Motor neuron (in vitro differentiated cells): ENCODE results near the gene KIFC1. TPM values are rescaled to one million over a fixed set of nuclear protein-coding genes. Genes with fewer than 3 reads are reported as not detected.
A peak's percentile ranks its signal among the peaks of the same experiment; 100 is the strongest.

ENCODE experiments used
- ATAC-seq, 8 experiments: fragments of 200-7000 bp; cut with Tn5 transposase; replicated peaks in 6 of 8; 2 replicates each; pipeline ENCODE4 v1.8.0; 2021; ENCODE audit warnings: mild to moderate bottlenecking in 8 of 8, moderate library complexity in 8 of 8
- H3K27ac ChIP-seq, 2 donors: fragments of 250-450 bp; sonication (Bioruptor Pico); 2 replicates each; pipeline ENCODE4 v1.9.0; 2021; ENCODE audit warnings: antibody characterized with exemption in 2 of 2, mild to moderate bottlenecking in 2 of 2, moderate library complexity in 1 of 2
- H3K4me1 ChIP-seq, 2 donors: fragments of 250-450 bp; sonication (Bioruptor Pico); replicated peaks in 1 of 2; 2 replicates each; pipeline ENCODE4 v1.6.1; 2021; ENCODE audit warnings: antibody characterized with exemption in 2 of 2, mild to moderate bottlenecking in 2 of 2, moderate library complexity in 1 of 2
- H3K4me3 ChIP-seq, 5 donors: fragments of 250-450 bp; sonication (Bioruptor Pico); 2 replicates each; pipeline ENCODE4 v1.9.0; 2021; ENCODE audit warnings: antibody characterized with exemption in 5 of 5, mild to moderate bottlenecking in 5 of 5, moderate library complexity in 4 of 5
- WGBS, 10 experiments: fragments of 450-650 bp; shearing (Covaris generic); methylation state at CpG; one replicate each; pipeline ENCODE4 v1.0.0; 2022; 5-methylcytosine and 5-hydroxymethylcytosine counted together
- in situ Hi-C, 9 experiments: fragments of 400-800 bp; cut with MboI; loops; one replicate each; pipeline ENCODE4 v1.15.0; 2021; ENCODE audit warnings: low sequenced_read_pairs in 9 of 9, low pct_unique_long_range_greater_than_20kb in 2 of 9; ENCODE audit not compliant: unreplicated experiment in 9 of 9
- total RNA-seq, 8 experiments: library from RNA; unstranded; fragments of 300-600 nt; gene quantifications; 2 replicates each; pipeline versions ENCODE4 v1.2.3 to v1.2.4, GENCODE V29; 2022

Gene KIFC1
- total RNA-seq, 8 experiments from 2014 or later: 1.1 to 49.4 (median 2.5) TPM

- peak; percentile 1 to 31 (median 16) for ATAC-seq
These were observed 36.1 kb downstream of the KIFC1 start for GRCh38 chr6:33427585-33428223.

GRCh38 chr6:33428224-33428965 lies 36.8 kb downstream of the KIFC1 start:
- WGBS, 10 experiments: 0 to 57% (median 29%) methylated on average over 1 to 2 of the region's 33 CpGs; no CpG with 5 or more reads in 6 of the 10 experiments

More at GRCh38 chr6:33427585-33428223, 36.1 kb downstream of the KIFC1 start:
- Histone ChIP-seq H3K4me1 (peaks cover 48 to 70% of the 10 kb centered on the region in 2 donors), H3K4me3 (peak overlapping the region; percentile 46 to 94 (median 54)), H3K27ac (peak overlapping the region; percentile 87 to 90)
- in situ Hi-C loops: no loop called here
- WGBS, 10 experiments: 0% methylated on average over 2 to 5 of the region's 79 CpGs; no CpG with 5 or more reads in 8 of the 10 experiments

GRCh38 chr6:33428966-33429749 lies 37.5 kb downstream of the KIFC1 start:
- Histone ChIP-seq H3K4me1 (peaks cover 61 to 84% of the 10 kb centered on the region in 2 donors), H3K4me3 (peak overlapping the region; percentile 46 to 94 (median 54)), H3K27ac (peak overlapping the region; percentile 87 to 90)
- no peak for ATAC-seq
- WGBS, 10 experiments: 40 to 100% (median 80%) methylated on average over 1 to 3 of the region's 5 CpGs; no CpG with 5 or more reads in 5 of the 10 experiments
- in situ Hi-C loops: no loop called here

More at GRCh38 chr6:33428224-33428965, 36.8 kb downstream of the KIFC1 start:
- peak; percentile 1 to 7 (median 4) for ATAC-seq
- Histone ChIP-seq H3K27ac (peak overlapping the region; percentile 87 to 90), H3K4me1 (peaks cover 54 to 77% of the 10 kb centered on the region in 2 donors), H3K4me3 (peak overlapping the region; percentile 46 to 94 (median 54))
- in situ Hi-C loops: no loop called here

- peak overlapping the region in 1 of 5 donors; percentile 56 for H3K4me3 ChIP-seq
- in situ Hi-C loops: no loop called here
- H3K27ac ChIP-seq: peak overlapping the region in 1 of 2 donors; percentile 90
- H3K4me1 ChIP-seq: peaks cover 57 to 83% of the 10 kb centered on the region in 2 donors
- 36 to 100% (median 60%) methylated on average over 1 to 2 of the region's 2 CpGs; no CpG with 5 or more reads in 4 of the 10 experiments for WGBS, 10 experiments
- ATAC-seq: no peak
These were observed 38.1 kb downstream of the KIFC1 start for GRCh38 chr6:33429750-33430052.

GRCh38 chr6:33430334-33430733 lies 38.7 kb downstream of the KIFC1 start:
- in situ Hi-C loops: no loop called here
- no peak for ATAC-seq
- Histone ChIP-seq H3K4me1 (peaks cover 52 to 76% of the 10 kb centered on the region in 2 donors), H3K27ac (no peak overlapping the region), H3K4me3 (peak overlapping the region in 1 of 5 donors; percentile 42)
- WGBS, 10 experiments: 33 to 75% (median 60%) methylated on average over 1 to 2 of the region's 2 CpGs; no CpG with 5 or more reads in 3 of the 10 experiments

GRCh38 chr6:33430991-33431879 lies 39.6 kb downstream of the KIFC1 start:
- in situ Hi-C loops: no loop called here
- H3K4me3 ChIP-seq: peak overlapping the region; percentile 21 to 42 (median 30)
- H3K27ac ChIP-seq: peak overlapping the region; percentile 80 to 88
- 0% methylated on average over 4 of the region's 12 CpGs; no CpG with 5 or more reads in 9 of the 10 experiments for WGBS, 10 experiments
- peaks cover 52 to 72% of the 10 kb centered on the region in 2 donors for H3K4me1 ChIP-seq
- ATAC-seq: peak; percentile 21 to 70 (median 52)

GRCh38 chr6:33431880-33432541 lies 40.4 kb downstream of the KIFC1 start:
- H3K4me3 ChIP-seq: peak overlapping the region in 3 of 5 donors; percentile 30 to 42 (median 31)
- 20% methylated on average over 1 of the region's 12 CpGs; no CpG with 5 or more reads in 9 of the 10 experiments for WGBS, 10 experiments
- in situ Hi-C loops: no loop called here
- peaks cover 52 to 65% of the 10 kb centered on the region in 2 donors for H3K4me1 ChIP-seq
- peak in 1 of 8 experiments; percentile 5 for ATAC-seq
- peak overlapping the region; percentile 80 to 88 for H3K27ac ChIP-seq

GRCh38 chr6:33432546-33432945 lies 40.9 kb downstream of the KIFC1 start:
- Histone ChIP-seq H3K4me1 (peaks cover 52 to 61% of the 10 kb centered on the region in 2 donors), H3K27ac (peak overlapping the region in 1 of 2 donors; percentile 88), H3K4me3 (peak overlapping the region in 1 of 5 donors; percentile 30)
- no peak for ATAC-seq
- 53 to 54% methylated on average over 3 of the region's 10 CpGs; no CpG with 5 or more reads in 8 of the 10 experiments for WGBS, 10 experiments
- in situ Hi-C loops: no loop called here

- H3K4me1 ChIP-seq: peaks cover 52 to 61% of the 10 kb centered on the region in 2 donors
- peak overlapping the region in 1 of 2 donors; percentile 52 for H3K27ac ChIP-seq
- in situ Hi-C loops: no loop called here
- ATAC-seq: peak in 5 of 8 experiments; percentile 6 to 18 (median 14)
- H3K4me3 ChIP-seq: peak overlapping the region in 1 of 5 donors; percentile 9
- 100% methylated on average over 1 of the region's 1 CpG; no CpG with 5 or more reads in 7 of the 10 experiments for WGBS, 10 experiments
These were observed 41.4 kb downstream of the KIFC1 start for GRCh38 chr6:33433001-33433543.

- in situ Hi-C loops: no loop called here
- ATAC-seq: peak in 6 of 8 experiments; percentile 47 to 56 (median 53)
- H3K4me1 ChIP-seq: peaks cover 49 to 57% of the 10 kb centered on the region in 2 donors
- 0 to 75% (median 37%) methylated on average over 1 to 3 of the region's 17 CpGs; no CpG with 5 or more reads in 1 of the 10 experiments for WGBS, 10 experiments
- peak overlapping the region in 4 of 5 donors; percentile 3 to 16 (median 11) for H3K4me3 ChIP-seq
- peak overlapping the region; percentile 24 to 56 for H3K27ac ChIP-seq
These were observed 42.0 kb downstream of the KIFC1 start for GRCh38 chr6:33433544-33434191.

- ATAC-seq: no peak
- in situ Hi-C loops: no loop called here
- H3K4me1 ChIP-seq: peaks cover 38 to 44% of the 10 kb centered on the region in 2 donors
- 83 to 100% (median 97%) methylated on average over 1 to 3 of the region's 4 CpGs; no CpG with 5 or more reads in 6 of the 10 experiments for WGBS, 10 experiments
- H3K27ac ChIP-seq: no peak overlapping the region
- H3K4me3 ChIP-seq: no peak overlapping the region
These were observed 43.3 kb downstream of the KIFC1 start for GRCh38 chr6:33434961-33435360.
